ENCODE data around the gene PRKCH.

Gene PRKCH

DNA sequence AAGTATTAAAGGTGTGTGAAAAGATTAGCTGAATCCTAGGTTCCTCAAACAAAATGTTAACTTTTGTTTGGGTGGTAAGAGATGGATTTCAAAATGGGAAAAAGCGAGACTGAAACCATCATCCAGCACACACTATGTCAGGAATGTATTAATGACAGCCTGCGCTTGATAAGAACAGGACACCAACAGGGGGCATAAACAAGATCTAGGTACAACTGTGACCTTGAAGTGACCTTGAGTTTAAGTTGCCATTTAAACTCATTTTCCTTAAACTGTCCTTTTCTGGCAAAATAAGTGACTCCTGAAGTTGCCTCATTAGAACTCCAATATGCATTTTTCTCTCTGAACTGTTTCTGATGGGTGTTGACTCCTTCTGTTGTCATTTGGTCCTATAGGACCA, 17.1 kb downstream of the PRKCH start:
- no peak overlapping the region for H3K4me3 ChIP-seq (ENCODE audit: low read length)
- TF ChIP-seq ZNF274 (IDR thresholded peaks at IDR 0.05; ENCODE audit: low read depth, low read length): no peak

DNA sequence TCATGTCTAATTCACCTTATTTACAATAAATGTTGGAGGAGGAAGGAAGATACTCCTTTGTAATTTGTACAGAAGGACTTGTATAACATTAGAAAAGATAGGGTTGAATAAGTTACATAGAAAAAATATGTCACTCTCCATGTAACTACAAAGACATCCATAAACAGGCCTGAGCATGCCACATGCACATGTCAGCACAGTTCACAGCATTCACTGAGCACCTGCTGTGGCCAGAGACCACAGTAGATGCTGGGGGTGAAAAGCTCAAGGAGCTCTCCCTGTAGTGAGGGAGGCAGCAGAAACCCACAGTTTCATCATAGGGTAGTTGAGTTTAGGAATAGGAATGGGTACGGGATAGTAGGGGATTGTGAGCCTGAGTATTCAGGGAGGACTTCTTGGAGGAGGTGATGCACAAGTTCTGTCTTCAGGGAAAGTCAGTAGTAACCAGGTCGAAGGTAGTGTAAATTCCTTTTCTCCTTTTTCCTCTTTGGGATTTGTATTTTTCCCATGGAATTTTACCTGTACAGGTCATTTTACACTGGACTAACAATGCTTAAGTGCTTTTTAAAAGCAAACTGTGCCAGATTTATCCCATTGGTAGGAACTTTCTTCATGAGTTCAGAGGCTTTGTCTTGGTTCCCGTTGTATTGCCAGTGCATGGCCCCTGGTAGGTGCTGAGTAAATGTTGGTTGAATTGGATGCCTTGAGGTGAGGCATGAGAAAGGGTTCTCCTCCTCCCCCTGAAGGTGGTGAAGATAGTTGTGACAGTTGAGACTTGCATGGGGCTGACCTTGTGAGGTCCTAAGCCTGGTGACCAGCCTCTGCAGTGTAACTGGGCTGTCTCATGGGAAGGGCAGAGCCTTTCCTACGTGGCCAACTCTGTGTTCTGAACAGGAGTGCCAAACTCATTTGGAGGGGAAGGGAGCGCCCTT, 20.2 kb downstream of the PRKCH start:
- no peak overlapping the region for H3K4me3 ChIP-seq (ENCODE audit: low read length)
- TF ChIP-seq ZNF274 (IDR thresholded peaks at IDR 0.05; ENCODE audit: low read depth, low read length): no peak

DNA sequence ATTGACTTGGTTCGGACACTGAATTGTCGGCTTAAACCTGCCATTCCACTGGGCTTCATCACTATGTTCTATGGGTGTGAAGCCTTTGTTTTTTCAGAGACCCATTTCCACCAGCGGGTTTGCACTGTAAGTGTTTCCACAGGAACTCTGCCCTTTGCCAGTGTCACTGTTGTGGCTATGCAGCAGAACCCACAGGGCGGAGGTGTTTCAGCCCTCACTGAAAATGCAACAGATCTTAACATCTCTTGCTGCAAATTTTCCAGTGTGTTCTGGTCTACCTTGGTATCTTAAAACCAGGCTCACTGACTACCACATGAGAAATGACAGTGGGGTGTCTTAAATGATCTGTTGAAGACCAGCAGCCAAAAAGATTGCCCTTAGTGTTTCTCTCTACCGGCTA, 21.1 kb downstream of the PRKCH start:
- no peak overlapping the region for H3K4me3 ChIP-seq (ENCODE audit: low read length)
- no peak for TF ChIP-seq ZNF274 (IDR thresholded peaks at IDR 0.05; ENCODE audit: low read depth, low read length)

DNA sequence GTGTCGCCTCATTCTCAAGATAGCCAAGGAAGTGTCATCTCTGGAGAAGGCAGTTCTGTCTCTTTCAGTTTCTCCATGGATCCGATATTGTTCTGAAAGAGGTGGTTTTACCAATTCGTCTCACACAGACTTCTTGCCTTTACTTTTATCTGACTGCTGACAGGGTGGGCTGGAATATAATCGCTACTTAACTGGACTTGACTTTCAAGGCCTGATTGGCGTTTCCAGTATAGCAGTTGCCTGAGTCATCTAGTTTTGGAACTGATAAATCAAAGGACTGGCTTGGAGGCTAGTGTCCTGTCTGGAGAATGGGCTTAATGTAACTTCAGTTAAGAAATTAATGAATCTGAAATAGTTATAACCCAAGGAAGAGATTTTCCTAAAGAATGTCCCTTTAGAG, 21.6 kb downstream of the PRKCH start:
- H3K4me3 ChIP-seq (ENCODE audit: low read length): no peak overlapping the region
- TF ChIP-seq ZNF274 (IDR thresholded peaks at IDR 0.05; ENCODE audit: low read depth, low read length): no peak

DNA sequence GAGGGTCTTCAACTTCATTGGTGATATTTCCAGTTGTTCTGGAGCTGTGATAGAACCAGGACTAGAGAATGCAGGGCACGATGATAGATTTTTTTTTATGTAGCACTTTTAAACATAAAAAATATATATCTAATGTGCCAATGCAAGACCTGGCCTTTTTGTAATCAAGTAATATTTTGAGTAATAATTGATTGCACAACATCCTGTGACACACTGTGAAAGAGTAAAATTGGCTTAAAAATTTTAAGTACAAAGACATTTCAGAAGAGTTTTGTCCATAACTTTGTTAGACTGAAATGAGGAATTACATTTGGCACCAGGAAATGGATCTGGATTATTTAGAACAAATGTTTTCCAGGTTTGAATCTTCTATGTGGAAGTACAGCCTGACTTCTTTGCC, 22.1 kb downstream of the PRKCH start:
- H3K4me3 ChIP-seq (ENCODE audit: low read length): no peak overlapping the region
- no peak for TF ChIP-seq ZNF274 (IDR thresholded peaks at IDR 0.05; ENCODE audit: low read depth, low read length)

DNA sequence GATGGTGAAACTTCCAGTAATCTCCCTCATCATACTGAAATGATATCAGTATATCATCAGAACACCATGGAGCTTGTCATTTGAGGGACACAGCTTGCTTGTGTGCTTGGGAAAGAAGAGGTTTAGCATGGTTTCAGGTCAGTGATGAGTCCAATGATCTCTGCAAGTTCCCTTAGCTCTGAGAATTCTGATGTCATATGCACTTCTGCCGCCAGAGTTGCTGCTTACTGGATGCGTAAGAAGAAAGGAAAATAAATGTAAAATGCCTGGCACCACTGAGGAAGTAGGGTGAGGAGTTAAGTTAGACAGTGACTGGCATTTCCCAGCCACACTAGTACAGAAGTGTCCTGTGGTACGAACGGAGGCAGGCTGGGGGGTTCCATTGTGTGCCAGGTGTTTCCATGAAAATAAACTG, 22.6 kb downstream of the PRKCH start:
- H3K4me3 ChIP-seq (ENCODE audit: low read length): no peak overlapping the region
- no peak for TF ChIP-seq ZNF274 (IDR thresholded peaks at IDR 0.05; ENCODE audit: low read depth, low read length)

DNA sequence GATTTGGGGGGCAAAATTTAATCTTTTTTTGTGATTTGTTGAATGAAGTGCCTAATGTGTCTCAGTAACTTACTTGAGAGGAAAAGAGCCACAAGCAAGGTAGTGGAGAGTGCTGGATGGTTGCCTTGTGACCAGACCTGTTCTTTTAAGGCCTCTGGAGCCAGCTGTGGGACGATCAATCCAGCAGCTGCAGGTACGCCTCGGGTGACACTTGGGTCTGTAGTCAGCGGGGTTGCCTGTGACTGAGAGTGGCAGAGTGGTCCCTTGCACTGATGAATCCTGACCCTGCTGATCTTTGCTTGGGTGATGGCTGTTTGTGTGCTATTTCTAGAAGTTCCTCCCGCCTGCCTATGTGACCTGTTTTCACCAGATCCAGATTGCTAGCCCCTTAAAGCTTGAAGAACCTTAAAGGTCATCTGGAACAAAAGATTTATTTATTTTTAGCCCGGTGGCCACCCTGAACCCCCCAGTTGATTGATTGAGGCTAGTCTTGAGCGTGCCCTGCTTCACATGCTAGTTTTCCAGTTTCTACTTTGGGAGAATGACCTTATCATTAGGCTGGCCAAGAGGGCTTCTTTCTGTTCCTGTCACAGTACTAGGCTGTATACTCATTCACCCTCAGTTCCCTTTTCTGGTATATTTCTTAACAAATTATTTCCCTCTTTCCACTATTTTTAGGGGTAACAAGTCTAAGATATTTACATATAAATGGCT, 23.2 kb downstream of the PRKCH start:
- H3K4me3 ChIP-seq (ENCODE audit: low read length): no peak overlapping the region; the same call in 1 of the 2 replicates
- TF ChIP-seq ZNF274 (IDR thresholded peaks at IDR 0.05; ENCODE audit: low read depth, low read length): no peak

DNA sequence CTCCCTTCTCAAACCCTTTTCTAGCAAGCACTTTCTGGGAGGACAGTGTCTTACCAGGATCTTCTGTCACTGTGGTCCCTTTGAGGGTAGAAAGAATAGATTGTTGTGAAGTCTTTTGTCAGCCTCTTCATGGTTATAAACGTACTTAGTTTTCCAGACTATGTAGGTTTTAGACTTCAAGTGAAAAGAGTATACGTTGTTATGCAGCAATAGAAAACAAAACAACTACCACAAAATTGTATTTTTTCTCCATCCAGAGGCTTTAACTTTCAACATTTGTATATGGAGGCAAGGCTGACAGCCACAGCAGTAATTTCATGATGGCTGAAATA, 23.7 kb downstream of the PRKCH start:
- no peak for TF ChIP-seq ZNF274 (IDR thresholded peaks at IDR 0.05; ENCODE audit: low read depth, low read length)
- no peak overlapping the region for H3K4me3 ChIP-seq (ENCODE audit: low read length)

DNA sequence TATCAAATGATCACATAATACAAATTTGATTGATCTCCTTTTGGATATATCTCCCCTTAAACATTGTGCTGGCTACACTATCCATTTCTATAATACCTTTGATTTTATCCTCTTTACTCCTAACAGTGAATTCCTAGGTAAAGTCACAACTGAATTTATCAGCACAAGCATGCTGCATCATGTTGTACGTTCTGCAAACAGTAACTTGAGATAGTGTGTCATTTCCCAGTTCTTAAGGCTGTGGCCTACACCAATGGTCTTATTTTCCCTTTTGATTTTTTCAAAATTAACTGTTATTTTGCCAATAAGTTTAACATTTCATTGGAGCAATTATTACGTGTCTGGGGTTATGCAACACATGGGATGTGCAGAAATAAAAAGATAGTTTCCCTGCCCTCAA, 24.8 kb downstream of the PRKCH start:
- TF ChIP-seq ZNF274 (IDR thresholded peaks at IDR 0.05; ENCODE audit: low read depth, low read length): no peak

DNA sequence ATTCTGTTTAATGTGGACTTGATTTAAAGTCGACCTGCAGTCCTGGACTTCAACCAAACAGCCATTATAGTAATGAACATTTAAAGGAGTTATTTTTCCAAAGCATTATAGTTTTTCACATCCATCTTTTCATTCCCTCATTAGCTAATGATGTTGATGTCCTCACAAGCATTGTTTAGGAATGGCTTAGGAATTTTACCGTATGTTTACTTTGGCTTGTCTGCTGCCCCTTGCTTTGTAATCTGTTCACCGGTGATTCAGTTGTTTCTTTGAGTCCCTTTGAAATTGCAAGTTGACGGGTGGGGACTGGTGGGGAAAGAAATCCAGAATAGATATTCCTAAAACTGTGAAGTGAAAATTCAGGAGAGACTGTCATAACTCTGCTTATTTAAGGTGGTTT, 25.4 kb downstream of the PRKCH start:
- TF ChIP-seq ZNF274 (IDR thresholded peaks at IDR 0.05; ENCODE audit: low read depth, low read length): no peak
- H3K4me3 ChIP-seq (ENCODE audit: low read length): no peak overlapping the region

More for the DNA sequence above, 24.8 kb downstream of the PRKCH start:
- no peak overlapping the region for H3K4me3 ChIP-seq (ENCODE audit: low read length)

DNA sequence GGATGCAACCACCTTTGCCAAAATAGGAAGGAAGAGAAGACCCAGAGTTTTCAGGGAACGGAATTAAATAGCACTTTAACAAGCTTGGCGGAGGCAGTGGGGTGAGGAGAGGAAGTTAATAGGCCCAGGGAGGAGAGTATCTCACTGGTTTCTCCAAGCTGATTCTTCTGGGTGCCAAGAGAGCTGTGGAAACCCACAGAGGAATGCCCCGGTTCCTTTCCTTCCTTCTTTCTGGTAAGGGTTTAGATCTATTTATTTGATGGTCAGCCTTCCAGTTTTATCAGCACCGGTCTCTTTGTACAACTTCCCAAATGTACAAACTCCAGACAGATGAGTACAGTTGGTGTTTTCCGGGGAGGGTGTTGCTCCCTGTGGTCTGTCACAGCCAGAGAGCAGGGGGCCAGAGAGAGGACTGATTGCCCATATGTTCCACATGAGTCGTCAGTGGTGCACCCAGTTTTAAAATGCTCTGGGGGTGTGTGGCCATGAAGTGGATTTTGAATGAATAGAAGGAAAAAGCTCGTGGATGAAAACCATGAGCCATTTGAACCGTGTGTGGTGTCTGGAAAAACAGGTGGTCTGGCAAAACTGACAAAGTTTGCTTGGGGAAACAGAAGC, 26.6 kb downstream of the PRKCH start:
- no peak for TF ChIP-seq ZNF274 (IDR thresholded peaks at IDR 0.05; ENCODE audit: low read depth, low read length)
- H3K4me3 ChIP-seq (ENCODE audit: low read length): no peak overlapping the region; the same call in 1 of the 2 replicates

DNA sequence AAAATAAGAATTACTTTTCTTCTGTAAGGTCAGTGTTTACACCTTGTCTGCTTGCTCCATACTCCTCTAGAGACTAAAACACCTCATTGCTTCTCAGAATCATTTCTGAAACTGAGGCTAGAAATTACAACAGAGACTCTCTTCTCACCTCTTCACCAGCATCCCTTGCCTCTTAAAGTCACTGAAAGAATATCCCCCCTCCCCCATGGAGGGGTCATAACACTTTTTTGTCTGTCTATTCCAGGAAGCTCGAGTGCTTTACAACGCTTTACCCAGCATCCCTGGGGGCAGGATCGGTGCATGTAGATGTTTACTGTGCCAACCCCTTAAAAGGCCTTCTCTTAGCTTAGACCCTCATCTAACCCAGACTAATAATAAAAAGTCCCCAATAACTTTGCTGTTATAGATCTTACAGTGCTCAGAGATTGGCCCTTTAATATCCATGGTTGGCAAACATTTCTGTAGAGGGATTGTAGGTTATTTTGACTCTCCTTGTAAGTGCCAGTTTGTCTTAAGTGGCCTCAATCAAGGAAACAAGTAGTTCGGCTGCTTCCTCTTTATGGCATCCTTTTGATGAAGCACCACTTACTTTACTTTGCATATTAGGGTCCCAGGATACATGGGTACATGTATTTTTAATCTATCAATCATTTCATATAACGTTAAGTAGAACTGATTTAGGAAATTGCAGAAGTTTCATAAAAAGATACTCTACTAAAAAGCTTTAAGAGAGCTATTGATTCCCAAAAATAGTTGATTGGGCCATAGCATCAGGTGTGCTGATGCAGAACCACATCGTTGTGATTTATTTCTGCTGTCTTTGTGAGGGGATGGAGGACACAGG, 29.3 kb downstream of the PRKCH start:
- TF ChIP-seq ZNF274 (IDR thresholded peaks at IDR 0.05; ENCODE audit: low read depth, low read length): no peak
- H3K4me3 ChIP-seq (ENCODE audit: low read length): no peak overlapping the region

DNA sequence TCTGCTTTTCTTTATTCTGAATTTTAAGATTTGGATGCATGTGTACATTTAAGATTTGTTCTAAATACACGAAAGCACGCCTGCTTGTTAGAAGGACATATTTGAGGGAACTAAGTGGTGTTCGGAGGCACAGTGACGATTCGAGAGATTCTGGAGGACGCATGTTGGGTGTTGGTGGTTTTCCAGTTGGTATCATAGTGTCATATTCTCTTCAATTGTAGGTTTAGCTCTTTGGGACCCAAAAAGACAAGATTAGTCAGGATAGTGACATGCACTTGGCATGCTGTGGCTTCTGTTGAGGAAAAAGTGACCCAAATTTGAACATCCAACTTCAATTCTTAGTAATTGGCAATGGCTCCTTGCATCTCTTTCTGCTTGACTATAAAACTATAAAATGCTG, 30.1 kb downstream of the PRKCH start:
- H3K4me3 ChIP-seq (ENCODE audit: low read length): no peak overlapping the region
- no peak for TF ChIP-seq ZNF274 (IDR thresholded peaks at IDR 0.05; ENCODE audit: low read depth, low read length)

DNA sequence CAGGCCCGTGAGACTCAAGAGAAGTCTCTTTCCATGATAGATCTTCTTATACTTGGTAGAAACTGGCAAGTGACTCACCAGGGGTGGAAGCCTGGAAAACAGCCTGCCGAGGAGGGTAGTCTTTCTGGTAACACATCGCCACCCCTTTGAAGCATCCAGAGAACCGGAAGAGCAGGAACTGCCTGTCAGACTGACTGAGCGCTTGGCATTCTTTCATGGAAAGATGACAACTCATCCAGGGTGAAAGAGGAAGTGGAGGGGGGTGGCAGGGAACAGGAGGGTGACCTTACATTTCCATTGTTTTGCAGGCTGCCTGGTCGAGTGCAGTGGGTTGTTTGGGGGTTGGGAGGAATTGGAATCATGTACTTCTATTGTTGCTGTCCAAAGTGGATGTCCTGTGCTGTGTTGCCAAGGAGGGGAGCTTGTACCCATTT, 34.5 kb downstream of the PRKCH start:
- TF ChIP-seq ZNF274 (IDR thresholded peaks at IDR 0.05; ENCODE audit: low read depth, low read length): no peak
- H3K4me3 ChIP-seq (ENCODE audit: low read length): no peak overlapping the region
